Purkinje cell (primary cell): ENCODE data around the gene FABP6. TPM values are rescaled to one million over a fixed set of nuclear protein-coding genes. Genes with fewer than 3 reads are reported as not detected.

ENCODE experiments used
- polyA plus RNA-seq: library from polyadenylated mRNA; unstranded; fragments of >200 nt; fragmentation: Nextera tagmentation; gene quantifications from 2 replicates; pipeline ENCODE4 v1.2.1, GENCODE V29; 2014

Gene FABP6
- polyA plus RNA-seq, result 67.3 and 94.0 TPM in 2 replicates

GRCh38 chr5:160229190-160229742 lies at the start of gene FABP6:
TSS of gene FABP6 (plus strand) at chr5:160229506. CDS start at chr5:160229558, 52 bp downstream.

Other genes with a start within 250 kb of the FABP6 start
- 165 and 177 TPM in 2 replicates for gene TTC1, start 220.4 kb upstream of the FABP6 start, polyA plus RNA-seq
- 14.5 and 15.1 TPM in 2 replicates for gene PWWP2A, start 110.1 kb upstream of the FABP6 start, polyA plus RNA-seq
- gene CCNJL, start 83.1 kb downstream of the FABP6 start, polyA plus RNA-seq, result 0.36 and 0.77 TPM in 2 replicates
- gene C1QTNF2, start 141.1 kb downstream of the FABP6 start, polyA plus RNA-seq, result 2.4 and 4.7 TPM in 2 replicates
- gene FAM200C, start 170.5 kb downstream of the FABP6 start, polyA plus RNA-seq, result 3.8 and 8.1 TPM in 2 replicates
- gene SLU7, start 189.6 kb downstream of the FABP6 start, polyA plus RNA-seq, result 124 and 160 TPM in 2 replicates
- 6.4 and 6.5 TPM in 2 replicates for gene PTTG1, start 192.3 kb downstream of the FABP6 start, polyA plus RNA-seq